ENCODE results near the gene FOLR2.

The FOLR2 gene

DNA sequence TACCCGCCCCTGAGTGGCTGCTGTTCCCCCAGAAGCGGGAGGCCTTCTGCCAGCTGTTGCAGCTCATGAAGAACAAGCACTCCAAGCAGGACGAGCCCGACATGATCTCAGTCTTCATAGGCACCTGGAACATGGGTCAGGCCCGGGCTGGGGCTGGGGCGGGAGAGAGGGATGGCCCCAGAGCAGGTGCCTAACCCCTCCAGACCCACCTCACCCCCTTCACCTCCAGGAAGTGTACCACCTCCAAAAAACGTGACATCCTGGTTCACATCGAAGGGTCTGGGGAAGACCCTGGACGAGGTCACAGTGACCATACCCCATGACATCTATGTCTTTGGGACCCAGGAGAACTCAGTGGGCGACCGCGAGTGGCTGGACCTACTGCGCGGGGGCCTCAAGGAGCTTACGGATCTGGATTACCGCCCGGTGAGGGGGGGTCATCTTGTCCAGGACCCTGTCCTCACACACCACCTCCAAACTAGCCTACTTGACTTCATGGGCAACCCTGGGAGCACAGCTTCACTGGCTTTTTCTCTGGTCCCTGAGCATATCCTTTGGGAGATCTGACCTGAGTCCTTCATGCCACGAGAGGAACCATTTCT is 14.3 kb downstream of the FOLR2 start:
- DNase-seq, result no peak

DNA sequence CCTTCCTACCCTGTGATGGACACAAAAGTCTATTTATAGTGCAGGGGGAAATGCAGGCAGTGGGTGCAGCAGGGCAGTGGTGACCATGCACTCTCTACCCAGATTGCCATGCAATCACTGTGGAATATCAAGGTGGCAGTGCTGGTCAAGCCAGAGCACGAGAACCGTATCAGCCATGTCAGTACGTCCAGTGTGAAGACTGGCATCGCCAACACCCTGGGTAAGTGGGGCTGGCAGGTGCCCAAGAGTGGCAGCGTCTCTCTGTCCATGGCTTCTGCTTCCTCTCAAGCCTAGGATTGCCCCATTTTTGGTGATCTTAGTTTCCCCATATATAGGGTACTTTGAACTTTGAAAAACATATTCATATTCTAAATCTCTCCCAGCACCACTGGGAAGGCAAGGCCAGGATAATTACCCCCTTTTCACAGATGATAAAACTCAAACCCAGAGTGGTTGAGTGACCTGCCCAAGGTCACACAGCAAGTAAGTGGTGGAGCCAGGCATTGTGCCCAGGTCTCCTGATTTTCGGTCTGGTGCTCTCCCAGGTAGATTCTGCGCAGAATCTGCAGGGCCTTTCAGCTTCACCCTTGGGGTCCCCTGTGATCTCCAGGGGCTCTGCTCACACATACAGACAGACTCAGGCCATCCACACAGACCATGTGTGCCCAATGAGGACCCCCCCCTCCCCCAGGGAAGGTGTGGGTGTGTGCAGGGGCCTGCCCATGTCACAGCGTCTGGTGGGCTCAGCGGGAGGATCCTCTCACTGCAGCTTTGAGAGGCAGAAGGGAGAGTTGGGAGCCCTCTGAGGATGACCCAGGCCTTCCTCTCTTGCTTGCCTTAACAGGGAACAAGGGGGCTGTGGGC is 15.0 kb downstream of the FOLR2 start:
- no peak for DNase-seq

DNA sequence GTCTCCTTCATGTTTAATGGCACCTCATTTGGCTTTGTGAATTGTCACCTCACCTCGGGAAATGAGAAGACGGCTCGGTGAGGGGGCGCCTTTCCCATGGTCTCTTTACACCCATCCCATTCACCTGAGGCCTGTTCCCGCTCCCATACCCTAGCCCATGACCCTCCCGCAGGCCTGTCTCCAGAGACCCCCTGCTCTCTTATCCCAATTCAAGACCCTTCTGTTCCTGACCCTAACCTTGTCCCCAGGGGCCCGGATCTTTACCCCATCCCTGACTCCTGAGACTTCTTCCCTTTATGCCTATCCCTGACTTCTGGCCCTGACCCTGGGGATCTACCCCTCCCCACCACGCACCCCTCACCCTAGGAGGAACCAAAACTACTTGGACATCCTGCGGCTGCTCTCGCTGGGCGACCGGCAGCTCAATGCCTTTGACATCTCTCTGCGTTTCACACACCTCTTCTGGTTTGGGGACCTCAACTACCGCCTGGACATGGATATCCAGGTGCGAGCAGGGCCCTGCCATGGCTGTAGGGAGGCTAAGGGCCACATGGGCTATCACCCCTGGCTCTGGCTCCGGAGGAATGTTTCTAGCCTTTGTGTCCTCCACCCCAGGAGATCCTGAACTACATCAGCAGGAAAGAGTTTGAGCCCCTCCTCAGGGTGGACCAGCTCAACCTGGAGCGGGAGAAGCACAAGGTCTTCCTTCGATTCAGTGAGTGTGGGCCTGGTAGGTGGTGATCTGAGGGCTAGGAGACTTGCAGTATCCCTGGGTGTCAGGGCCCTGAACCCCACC is 15.9 kb downstream of the FOLR2 start:
- no peak for DNase-seq

DNA sequence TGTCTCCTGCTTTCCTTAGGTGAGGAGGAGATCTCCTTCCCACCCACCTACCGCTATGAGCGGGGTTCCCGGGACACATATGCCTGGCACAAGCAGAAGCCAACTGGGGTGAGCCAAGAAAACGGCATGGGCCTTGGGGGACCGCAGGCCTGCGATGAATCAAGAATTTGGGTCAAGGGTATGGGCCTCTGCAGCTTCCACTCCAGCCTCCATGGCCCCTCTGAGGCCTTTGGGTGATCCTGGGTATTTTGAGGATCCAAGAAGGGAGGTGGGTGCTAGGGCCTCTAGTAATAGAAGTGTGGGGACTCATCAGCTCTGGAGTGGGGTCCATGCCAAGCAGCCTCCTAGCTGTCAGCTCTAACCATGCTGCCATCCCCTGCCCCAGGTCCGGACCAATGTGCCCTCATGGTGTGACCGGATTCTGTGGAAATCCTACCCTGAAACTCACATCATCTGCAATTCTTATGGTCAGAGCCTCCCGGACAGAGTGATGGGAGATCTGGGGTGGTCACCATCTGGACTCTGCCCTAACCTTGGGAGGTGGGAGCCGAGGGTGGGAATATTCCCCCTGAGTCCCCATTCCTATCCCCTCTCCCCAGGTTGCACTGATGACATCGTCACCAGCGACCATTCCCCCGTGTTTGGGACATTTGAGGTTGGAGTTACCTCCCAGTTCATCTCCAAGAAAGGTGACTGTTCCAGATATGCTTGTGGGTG is 16.6 kb downstream of the FOLR2 start:
- no peak for DNase-seq

DNA sequence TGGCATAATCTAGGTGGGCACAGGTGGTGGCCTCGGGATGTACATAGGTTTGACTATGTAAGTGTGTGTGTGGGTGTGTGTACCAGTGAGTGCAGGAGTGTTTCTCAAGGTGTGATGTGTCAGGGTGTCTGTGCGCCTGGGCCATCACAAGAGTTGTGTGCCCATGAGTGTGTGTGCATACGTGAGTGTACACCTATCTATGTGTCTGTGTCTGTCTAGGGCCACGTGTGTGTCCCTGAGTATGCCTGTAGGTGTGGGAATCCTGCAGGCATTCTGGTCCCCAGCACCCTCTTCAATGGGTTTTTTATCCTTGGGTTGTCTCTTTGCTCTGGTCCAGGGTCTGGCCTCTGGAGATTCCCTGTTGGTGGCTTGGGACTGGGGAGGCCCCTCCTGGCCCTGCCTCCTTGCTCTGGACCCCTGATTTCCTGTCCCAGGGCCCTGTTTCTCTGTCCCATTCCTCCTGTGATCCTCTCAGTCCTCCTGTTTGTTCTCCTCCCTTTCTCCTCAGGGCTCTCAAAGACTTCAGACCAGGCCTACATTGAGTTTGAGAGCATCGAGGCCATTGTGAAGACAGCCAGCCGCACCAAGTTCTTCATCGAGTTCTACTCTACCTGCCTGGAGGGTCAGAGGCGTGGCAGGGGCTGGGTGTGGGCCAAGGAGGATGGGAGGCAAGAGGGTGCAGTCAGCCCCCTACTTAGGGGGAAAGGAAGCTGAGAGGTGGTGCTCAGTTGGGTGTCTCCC is 17.3 kb downstream of the FOLR2 start:
- DNase-seq, result no peak

DNA sequence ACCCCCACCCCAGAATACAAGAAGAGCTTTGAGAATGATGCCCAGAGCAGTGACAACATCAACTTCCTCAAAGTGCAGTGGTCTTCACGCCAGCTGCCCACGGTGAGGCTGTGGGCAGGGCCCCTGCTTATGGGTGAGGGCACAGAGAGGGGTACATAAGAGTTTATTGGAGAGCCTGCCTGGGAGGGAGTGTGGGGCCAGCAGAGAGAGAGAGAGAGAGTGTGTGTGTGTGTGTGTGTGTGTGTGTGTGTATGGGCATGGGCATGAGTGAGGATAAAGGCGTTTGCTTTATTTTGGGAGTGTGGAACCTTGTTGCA is 17.9 kb downstream of the FOLR2 start:
- DNase-seq, result no peak

DNA sequence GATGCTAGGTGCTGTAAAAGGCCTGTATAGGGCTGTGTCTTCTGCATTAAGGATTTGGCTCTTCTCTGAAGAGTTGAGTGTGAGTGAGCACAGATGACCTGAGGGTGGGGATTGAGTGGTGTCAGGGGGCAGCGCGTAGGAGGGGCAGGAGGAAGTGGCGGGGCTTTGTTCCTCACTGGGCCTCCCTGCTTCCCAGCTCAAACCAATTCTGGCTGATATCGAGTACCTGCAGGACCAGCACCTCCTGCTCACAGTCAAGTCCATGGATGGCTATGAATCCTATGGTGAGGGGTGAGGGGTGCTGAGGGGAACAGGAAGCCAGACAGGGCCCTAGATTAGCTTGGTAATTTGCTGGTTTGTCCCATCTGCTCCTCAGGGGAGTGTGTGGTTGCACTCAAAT is 18.3 kb downstream of the FOLR2 start:
- no peak for DNase-seq

DNA sequence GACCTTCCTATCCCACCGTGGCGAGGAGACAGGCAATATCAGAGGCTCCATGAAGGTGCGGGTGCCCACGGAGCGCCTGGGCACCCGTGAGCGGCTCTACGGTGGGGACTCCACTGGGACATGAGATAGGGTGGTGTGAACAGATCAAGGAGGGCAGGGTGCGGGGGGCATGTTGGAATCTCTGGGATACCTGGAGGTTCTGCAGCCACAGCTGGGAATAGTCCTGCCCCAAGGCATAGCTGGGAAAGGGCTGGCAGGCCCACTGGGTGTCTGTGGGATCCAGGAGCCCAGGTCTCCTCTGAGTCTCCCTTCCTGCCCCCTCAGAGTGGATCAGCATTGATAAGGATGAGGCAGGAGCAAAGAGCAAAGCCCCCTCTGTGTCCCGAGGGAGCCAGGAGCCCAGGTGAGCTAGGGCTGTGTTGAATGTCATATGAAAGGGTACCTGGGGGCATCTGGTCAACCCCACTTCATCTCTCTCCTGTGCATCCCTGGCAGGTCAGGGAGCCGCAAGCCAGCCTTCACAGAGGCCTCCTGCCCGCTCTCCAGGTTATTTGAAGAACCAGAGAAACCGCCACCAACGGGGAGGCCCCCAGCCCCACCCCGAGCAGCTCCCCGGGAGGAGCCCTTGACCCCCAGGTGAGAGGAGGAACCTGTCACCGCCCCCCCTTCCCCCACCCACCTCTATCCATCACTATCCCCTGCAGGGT is 18.9 kb downstream of the FOLR2 start:
- no peak for DNase-seq

DNA sequence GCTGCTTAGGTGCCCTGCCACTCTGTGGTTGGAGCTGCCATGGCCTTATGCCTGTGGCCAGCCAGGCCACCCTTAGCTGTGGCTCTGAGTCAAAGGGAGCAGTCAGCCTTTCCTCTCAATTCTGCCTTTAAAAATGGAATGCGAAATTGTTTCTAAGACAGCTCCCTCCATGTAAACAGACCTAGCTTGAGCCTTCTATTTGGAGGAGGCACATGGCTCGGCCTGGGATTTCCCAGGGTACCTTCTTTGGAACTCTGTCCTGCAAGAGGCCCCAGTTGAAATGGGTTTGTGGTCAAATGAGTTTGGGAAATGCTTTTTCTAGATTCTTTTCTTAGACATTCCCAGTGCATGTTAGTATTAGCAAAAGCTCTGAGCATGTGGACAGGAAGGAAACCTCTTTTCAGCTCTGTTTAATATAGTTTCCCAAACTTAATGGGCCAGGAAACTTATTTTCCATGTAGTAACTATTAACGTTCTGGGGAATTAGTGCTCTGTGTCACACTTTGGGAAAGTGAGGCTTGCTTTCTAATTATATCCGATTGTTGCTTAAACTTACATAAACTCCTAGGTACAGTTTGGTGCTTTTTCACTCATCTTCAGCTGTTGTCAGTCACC is 19.6 kb downstream of the FOLR2 start:
- DNase-seq, result no peak

DNA sequence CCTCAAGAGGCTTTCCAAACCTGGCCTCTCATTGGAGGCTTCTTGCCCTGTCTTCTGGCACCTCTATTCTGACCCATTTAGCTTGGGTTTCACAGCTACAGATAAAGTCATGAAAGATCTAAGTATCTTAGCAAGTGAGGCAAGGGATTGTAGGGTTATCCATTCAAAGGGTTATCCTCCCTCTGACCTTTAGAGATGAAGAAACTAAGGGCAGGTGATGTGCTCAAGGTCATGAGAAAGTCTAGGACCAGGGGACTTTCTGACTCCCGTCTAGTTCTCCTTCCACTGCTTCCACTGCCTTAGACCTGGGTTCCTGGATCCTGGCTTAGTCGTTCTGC is 20.1 kb downstream of the FOLR2 start:
- DNase-seq, result no peak

DNA sequence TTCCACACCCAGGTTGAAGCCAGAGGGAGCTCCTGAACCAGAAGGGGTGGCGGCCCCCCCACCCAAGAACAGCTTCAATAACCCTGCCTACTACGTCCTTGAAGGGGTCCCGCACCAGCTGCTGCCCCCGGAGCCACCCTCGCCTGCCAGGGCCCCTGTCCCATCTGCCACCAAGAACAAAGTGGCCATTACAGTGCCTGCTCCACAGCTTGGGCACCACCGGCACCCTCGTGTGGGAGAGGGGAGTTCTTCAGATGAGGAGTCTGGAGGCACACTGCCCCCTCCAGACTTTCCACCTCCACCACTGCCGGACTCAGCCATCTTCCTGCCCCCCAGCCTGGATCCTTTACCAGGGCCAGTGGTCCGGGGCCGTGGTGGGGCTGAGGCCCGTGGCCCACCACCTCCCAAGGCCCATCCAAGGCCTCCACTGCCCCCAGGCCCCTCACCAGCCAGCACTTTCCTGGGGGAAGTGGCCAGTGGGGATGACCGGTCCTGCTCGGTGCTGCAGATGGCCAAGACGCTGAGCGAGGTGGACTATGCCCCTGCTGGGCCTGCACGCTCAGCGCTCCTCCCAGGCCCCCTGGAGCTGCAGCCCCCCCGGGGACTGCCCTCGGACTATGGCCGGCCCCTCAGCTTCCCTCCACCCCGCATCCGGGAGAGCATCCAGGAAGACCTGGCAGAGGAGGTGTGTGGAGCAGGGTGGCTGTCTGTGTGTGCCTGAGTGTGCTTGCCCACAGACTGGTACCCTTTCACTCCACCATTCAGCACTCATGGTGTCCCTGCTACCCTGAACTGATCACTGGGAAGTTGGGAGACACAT is 20.7 kb downstream of the FOLR2 start:
- no peak for DNase-seq

DNA sequence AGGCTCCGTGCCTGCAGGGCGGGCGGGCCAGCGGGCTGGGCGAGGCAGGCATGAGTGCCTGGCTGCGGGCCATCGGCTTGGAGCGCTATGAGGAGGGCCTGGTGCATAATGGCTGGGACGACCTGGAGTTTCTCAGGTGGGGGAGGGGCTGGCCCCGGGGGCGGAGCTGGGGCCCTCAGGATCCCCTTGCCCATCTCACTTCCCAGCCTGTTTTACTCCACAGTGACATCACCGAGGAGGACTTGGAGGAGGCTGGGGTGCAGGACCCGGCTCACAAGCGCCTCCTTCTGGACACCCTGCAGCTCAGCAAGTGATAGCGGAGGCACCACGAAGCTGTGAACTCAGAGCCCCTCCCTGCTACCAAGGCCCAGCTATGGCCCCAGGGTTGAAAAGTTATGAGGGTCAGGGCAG is 21.5 kb downstream of the FOLR2 start:
- DNase-seq, result peak; percentile 68

DNA sequence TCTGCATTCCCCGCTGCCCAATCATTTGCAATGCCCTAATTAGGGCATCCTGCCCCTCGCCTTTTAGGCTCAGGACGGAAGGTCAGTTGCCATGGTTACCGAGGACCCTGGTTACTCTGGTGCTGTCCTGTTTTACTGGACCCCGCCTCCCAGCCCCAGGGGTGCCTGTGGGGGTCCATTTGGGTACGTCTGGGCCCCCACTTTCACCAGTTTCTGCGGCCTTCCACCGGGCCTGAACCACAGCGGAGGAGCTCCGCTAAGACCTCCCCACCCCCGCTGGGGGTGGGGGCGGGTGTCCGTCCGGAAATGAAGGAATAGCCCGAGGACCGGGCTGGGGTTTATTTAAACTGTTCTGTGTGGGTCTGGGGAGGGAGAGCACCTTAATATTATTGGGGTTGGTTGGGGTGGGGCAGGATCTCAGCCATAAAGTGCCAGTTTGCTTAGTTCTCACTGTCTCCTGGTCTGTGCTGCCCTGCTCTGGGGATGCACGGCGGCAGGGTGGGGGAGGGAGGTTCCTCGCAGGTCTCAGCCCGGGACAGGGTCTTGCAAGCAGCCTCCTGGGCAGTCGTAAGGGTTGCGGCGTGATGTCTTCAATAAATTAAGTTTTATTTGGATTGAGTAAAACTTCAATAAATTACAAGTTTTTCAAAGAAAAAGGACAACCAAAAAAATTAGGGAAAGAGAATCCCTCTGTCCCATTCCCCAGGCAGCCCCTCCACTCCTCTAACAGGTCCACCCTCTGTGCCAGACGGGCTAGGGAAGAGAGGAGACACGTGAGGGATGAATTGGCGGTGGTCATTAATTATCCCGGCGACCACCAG is 22.1 kb downstream of the FOLR2 start:
- DNase-seq, result no peak

DNA sequence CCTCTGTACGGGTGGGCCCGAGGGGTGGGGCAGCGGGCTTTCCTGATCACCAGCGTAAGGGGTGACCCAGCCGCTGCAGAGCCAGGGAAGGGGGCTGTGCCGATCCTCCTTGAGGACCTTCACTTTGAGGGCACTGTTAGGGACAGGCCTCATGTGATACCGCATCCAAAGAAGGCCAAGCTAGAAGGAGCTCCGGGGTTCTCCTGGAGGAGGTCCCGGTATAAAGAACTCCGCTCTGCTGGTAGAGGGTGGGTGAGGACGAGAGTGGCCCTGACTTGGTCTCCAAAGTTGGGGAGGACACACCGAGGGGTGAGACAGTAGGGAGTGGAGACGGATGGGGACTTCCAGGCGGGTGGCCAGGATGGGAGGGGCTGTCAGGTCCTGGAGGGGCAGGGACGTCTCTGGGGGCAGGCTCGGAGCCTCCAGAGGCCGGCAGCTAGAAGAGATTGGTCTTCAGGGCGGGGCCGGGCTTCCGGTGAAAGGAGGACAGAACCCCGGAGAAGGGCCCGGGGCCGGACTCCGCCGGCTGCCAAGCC is 22.8 kb downstream of the FOLR2 start:
- peak; percentile 65 for DNase-seq

DNA sequence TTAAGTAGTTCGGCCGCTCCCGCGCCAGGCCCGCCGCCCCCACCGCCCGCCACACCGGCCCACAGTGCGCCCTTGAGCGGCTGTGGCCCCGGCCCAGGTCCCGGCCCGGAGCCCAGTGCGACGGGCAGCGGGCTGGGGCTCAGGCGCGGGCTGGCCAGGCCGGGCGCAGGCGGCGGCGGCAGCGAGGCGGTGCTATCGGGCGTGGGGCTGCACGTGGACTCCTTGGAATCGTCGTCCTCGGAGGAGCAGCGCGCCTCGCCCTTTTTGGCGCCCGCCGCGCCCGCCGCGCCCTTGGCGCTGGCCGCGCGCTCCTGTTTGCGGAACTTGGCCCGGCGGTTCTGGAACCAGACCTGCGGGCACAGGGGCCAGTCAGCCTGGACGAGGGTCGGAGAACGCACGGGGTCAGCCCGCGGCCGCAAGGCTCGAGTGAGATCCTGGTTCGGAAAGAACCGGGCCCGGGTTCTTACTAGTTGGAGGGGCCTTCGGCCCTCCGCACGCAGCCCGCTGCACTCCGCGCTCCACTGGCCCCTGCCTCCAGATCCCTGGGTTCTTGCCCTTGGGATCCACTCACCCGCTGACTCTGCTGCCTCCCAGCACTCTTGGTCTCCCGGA is 23.4 kb downstream of the FOLR2 start:
- peak; percentile 30 for DNase-seq

DNA sequence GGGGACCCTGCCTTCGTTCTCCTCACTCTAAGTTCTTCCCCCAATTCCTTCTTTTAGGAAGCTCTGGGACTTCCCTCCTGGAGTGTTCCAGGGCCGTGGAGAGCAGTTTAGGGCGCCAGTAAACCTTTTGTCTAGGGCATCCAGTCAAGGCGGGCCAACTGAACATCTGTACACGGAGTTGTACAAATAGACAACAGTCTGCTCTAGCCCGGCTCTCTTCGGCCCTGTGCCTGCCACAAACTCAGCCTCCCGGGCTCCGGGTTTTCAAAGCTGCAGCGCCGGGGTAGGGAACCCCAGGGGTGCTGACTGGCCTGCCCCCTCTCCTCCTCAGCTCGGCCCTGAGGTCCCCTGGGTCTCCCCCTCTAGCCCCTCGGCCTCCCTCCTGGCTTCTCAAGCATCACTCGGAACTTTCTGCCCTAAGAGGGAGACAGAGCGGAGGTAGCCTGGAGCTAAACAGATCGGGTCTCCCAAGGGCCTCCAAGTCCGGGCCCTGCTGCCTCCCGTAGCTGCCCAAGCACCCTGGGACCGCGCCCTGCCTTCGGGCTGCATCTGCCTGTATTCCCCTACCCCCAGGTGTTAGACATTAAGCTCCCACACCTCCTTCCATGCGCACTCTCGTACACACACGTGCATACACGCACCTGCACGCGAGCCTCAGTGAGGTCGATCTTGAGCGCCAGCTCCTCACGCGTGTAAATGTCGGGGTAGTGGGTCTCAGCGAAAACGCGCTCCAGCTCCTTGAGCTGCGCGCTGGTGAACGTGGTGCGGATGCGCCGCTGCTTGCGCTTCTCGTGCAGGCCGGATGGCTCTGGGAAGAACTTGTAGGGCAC is 24.1 kb downstream of the FOLR2 start:
- no peak for DNase-seq

DNA sequence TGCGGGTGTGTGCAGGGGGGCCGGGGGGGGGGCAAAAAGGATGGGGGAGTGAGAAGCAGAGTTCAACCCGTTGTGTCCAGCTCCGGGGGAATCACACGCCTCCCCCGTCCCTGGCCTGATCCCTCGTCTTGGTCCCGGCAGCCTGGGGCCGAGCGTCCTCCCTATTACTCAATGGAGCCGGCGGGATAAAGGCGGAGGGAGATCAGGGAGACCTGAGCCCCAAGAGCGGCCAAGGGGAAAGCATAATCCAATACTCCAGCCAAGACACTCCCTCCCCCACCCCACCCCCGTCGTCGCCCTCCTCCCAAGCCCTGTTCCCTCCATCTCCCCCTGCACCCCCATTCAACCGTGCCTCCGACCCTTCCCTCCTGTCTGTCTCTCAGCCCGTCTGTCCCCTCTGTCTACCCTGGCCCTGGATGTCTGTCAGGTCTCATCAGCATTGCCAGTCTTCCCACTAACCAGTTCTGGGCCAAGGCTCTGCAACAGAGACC is 24.7 kb downstream of the FOLR2 start:
- DNase-seq, result no peak

DNA sequence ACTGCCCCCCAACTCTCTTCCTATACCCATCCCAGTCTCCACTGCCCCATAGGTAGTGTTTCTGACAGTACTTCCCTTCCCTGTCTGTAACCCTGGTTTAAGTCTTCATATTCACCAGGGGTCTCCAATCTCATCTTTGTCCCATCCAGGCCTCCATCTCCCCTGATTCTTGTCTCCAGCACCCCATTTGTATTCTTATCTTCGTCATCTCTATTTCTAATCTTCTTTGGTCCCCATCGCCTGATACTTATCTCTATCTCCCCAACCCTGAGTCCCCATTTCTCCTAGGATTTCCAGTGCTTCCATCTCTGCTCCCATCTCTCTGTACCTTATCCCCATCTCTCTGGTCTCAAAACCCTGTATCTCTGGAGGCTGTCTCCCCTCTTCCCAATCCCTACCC is 25.5 kb downstream of the FOLR2 start:
- DNase-seq, result no peak
